H4 (cell line): ENCODE measurements around the gene GRP. TPM values are rescaled to one million over a fixed set of nuclear protein-coding genes. Genes with fewer than 3 reads are reported as not detected.
"Not testable (repeated sequence)": the region's sequence is repeated elsewhere in the genome, so short reads cannot be mapped to it uniquely, and the experiment has no call there.

ENCODE experiments used
- DNase-seq: peaks from one replicate; pipeline ENCODE4 v3.0.0-alpha.2; 2015; ENCODE audit warnings: low spot score
- total RNA-seq: library from RNA; depleted of rRNA; stranded (reverse); fragments of >200 nt; shearing (Covaris generic); gene quantifications from 2 replicates; pipeline ENCODE4 v1.2.3, GENCODE V29; 2014

GRP gene
- total RNA-seq, 1 experiment from 2014 or later, result not detected

DNA sequence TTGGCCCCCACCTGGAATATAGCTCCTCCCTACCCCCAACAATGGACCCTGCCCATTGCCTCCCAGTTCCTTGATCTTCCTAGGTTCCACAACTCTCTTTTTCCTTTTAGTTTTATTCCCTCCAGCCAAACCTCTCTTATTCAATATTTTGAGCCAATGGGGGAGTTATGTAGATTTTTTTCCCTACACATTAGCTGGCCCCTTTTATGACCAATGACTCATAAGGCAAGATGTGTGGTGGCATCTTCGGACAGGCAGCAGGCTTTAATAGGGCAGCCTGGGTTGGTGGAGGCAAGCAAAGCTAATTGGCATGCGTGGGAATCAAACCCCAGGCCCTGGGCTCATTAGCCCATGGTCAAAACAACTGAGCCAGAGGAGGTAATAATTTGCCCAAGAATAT, 9.2 kb downstream of the GRP start:
- peak; percentile 18 for DNase-seq

DNA sequence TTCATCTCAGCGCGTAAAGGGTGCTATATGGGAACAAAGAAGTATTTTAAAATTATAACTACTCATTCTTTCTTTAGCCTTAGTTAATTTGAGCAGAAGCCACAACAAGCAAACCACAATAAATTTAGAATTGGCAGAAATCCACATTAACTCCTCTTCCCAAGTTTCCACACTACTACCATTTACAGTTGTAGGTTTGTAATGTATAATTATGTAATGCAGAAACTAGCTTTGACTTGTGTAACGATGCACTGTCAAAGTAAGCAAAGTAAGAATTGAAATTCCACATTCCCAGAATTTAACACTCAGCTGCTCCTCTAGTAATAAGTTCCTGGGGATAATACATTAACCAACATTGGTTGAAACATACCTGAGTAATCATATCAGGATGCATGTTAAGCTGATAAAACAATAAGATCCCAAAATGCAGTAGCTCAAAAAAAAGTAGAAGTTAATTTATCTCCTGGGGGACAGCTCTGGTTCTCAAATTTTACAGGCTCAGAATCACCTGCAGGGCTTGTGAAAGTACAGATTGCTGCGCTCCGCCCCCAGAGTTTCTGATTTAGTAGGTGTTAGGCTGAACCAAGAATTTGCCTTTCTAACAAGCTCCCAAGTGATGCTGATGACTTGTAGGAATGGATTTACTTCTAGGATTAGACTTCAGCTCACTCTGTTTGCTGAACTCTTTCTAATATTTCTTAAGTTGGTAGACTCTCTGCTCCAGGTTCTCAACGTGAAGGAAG, 9.9 kb downstream of the GRP start:
- no peak for DNase-seq

GRCh38 chr18:59231114-59231513, 11.2 kb downstream of the GRP start:
- no peak for DNase-seq

GRCh38 chr18:59231877-59232276, 11.9 kb downstream of the GRP start:
- no peak for DNase-seq

GRCh38 chr18:59232309-59233016, 12.5 kb downstream of the GRP start:
- no peak for DNase-seq

DNA sequence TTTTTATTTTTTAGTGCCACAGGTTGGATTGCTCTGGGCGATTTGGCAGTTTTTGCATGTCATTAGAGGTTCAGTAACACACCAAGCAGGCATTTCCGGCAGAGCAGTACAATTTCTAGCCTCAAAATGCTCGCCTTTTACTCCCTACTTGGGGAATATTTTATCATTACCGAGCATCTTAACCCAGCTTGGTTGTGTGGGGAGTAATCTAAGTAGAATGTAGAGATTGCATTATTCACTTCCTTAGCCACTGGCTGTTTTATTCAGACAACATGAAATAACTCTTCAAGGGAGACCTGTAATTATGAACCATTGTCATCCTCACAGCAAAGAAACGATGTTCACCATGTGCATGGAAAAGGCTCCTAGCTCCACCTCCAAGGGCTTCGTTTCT, 13.1 kb downstream of the GRP start:
- DNase-seq, result no peak

DNA sequence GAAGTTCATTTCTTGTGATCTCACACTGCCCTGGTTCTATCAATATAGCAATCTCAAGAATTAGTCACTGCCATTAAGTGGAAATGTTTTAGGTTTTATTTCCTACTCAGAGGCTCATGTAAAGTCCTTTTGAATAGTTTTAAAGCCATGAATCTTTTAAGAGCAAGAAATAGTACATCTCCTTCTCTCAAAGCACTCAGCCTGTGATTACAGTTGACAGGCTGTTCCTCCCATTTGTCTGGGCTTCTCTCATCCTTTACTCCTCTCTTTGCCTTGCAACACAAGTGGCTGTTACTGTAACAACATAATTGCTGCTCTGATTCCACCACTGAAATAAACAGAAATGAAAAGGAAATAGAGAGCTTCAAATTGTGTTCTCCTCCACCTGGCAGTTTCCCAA, 18.4 kb downstream of the GRP start:
- no peak for DNase-seq

DNA sequence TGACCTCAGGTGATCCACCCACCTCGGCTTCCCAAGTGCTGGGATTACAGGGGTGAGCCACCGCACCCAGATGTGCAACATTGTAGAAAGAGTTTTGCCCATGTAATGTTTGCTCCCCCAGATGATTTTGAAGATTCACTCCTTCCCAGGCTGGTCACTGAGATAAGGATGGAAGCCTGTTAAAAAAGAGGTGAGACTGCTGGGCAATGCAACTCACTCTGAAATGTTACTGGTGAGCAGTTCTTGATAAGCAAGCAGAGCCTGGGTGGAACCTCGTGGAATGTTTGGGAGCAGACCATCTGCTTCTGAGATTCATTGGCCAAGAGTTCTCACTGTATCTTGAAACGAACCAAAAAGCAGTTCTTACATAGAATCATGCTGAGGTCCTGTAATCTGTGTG, 19.7 kb downstream of the GRP start:
- DNase-seq, result no peak

DNA sequence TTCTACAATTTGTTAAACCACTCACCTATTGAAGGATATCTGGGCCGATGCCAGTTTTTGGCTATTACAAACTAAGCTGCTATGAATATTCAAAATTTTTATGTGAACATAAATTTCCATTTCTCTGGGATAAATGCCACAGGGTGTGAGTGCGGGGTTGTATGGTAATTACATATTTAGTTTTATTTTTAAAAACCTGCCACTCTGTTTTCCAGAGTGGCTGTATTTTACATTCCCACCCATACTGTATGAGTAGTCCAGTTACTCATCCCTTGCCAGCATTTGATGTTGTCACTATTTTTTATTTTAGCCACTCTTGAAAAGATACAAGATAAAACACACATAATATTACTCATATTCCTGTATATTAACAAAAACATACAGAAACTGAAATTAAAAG, 22.9 kb downstream of the GRP start:
- DNase-seq, result no peak

- no peak for DNase-seq
Observed at GRCh38 chr18:59246796-59247195, 26.8 kb downstream of the GRP start.

GRCh38 chr18:59249199-59249774, 29.3 kb downstream of the GRP start:
- peak; percentile 64 for DNase-seq

DNA sequence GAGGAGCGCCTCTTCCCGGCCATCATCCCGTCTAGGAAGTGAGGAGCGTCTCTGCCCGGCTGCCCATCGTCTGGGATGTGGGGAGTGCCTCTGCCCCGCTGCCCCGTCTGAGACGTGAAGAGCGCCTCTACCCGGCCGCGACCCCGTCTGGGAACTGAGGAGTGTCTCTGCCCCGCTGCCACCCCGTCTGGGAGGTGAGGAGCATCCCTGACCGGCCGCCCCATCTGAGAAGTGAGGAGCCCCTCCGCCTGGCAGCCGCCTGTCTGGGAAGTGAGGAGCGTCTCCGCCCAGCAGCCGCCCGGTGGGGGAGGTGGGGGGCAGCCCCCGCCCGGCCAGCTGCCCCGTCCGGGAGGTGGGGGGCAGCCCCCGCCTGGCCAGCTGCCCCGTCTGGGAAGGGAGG, 35.5 kb downstream of the GRP start:
- DNase-seq, result not testable (repeated sequence)

GRCh38 chr18:59261842-59262241, 41.9 kb downstream of the GRP start:
- not testable (repeated sequence) for DNase-seq

GRCh38 chr18:59262243-59262642, 42.3 kb downstream of the GRP start:
- DNase-seq, result not testable (repeated sequence)

DNA sequence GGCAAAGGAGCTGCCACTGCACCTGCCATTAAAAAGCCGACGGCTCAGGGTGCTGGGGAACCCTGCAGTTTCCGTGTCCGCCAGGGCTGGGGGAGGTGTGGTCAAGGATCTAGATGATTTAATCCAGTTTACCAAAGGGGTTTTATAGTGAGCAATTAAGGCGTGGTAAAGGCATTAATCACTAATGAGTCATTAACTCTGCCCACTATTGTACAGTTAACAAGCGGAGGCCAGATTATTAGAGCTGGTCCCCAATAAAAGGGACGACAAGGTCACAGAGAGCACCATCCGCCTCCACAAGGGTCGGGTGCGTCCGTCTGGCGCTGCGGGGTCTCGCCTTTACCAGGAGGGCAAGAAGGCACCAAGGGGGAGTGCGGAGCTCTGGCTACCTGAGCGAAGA, 43.7 kb downstream of the GRP start:
- no peak for DNase-seq

DNA sequence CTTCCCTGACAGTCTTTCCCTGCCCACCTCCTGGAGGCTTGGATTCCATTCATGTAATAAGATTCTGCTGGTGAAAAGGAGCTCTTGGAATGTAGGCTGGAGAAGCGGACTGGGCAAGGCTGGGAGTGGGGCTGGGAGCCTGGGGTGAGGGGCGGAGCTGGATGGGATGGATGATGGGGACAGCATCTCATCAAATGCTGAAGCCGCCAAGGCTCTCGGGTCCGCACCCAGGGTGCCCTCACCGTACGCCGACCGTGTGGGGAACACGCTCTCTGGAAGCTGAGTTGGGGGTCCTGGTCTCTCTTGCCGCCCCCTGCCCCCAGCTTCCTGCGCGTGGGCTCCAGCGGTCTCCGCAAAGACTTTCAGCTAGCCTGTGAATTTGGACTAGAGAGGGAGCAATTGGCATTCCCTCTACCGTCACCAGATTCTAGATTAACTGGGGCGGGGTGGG, 44.2 kb downstream of the GRP start:
- DNase-seq, result no peak

GRCh38 chr18:59264651-59265245, 44.8 kb downstream of the GRP start:
- no peak for DNase-seq

DNA sequence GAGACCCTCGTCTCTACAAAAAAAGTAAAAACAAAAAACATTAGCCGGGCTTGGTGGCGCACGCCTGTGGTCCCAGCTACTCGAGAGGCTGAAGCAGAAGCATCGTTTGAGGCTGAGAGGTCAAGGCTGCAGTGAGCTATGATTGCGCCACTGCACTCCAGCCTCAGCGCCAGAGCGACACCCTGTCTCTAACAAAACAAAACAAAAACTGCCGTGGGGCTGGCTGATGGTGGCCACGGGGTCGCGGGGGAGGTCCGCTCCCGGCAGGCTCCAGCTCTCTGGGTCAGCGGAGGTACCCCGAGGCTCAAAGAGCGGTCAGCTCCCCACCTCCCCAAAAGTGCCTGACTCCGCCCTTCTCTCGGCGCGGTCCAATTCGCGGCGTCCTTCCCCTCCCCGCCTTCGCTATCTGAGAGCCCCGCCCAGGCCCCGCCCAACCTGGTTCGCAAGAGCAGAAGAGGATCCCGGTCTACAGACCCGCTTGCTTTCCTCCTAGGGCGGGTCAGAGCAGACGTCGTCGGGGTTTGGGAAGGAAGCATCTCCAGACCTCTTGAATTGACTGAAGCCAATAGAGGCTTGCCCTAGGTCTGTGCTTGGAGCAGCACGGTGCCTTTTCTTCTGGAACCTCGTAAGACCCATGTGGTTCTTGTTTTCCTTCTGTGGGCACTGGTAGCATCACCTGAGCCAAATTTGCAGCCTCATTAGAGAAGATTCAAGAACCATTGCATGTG, 45.5 kb downstream of the GRP start:
- DNase-seq, result peak; percentile 21

- DNase-seq, result no peak
Observed at GRCh38 chr18:59265974-59266369, 46.0 kb downstream of the GRP start.

- DNase-seq, result no peak
Observed at GRCh38 chr18:59266459-59266858, 46.5 kb downstream of the GRP start.

DNA sequence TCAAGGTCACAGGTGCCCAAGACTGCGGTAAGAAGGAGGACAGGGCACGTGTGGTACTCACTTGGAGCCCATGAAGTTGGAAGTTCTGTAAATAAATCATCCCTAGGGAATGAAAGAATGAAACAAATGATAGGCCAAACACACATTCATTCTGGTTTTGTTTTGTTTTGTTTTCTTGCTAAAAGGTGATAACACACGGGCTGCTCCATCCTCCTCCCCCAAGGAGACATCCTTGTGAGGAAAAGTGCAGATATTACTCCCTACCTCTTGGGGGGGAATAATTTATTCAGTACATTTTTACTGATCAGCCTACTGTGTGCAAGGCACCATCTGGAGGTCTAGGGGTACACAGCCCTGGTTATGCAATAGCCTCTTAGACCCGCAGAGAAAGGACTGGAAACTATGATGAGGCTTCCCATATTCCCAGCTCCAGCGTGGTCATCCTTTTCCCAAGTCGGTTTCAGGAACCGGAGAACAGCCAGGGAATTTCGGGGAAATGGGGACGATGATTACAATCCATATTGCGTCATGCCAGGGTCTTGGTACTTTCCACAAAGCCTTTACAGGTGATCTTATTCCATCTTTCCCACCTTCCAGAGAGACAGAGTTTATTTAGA, 47.0 kb downstream of the GRP start:
- no peak for DNase-seq
